NK-92 (cell line): Measurements from ENCODE around the gene ZC3H10.

Experiments
- DNase-seq: peaks from one replicate; lab custom pipeline; 2025; ENCODE audit not compliant: unreplicated experiment; lab: John Stamatoyannopoulos, UW

The ZC3H10 gene

GRCh38 chr12:56126732-56127239, 8.7 kb downstream of the ZC3H10 start:
- DNase-seq, result no peak

- no peak for DNase-seq
These were observed 9.4 kb downstream of the ZC3H10 start for GRCh38 chr12:56127485-56127887.

- DNase-seq, result peak; percentile 93
These were observed 10.0 kb downstream of the ZC3H10 start, which contains the start of gene ESYT1 for GRCh38 chr12:56127888-56128669. Gene ESYT1, plus strand, starts transcription at chr12:56128267. Its CDS starts 53 bp downstream, at chr12:56128320.

- no peak for DNase-seq
These were observed 10.7 kb downstream of the ZC3H10 start for GRCh38 chr12:56128670-56129205.

- DNase-seq, result no peak
These were observed 11.3 kb downstream of the ZC3H10 start for GRCh38 chr12:56129206-56129941.

- no peak for DNase-seq
These were observed 12.0 kb downstream of the ZC3H10 start for GRCh38 chr12:56129942-56130495.

GRCh38 chr12:56130876-56131275, 12.8 kb downstream of the ZC3H10 start:
- DNase-seq, result no peak

GRCh38 chr12:56134897-56135296, 16.8 kb downstream of the ZC3H10 start:
- no peak for DNase-seq

GRCh38 chr12:56137853-56138571, 19.9 kb downstream of the ZC3H10 start:
- DNase-seq, result no peak

GRCh38 chr12:56141946-56142784, 24.1 kb downstream of the ZC3H10 start:
- DNase-seq, result no peak

GRCh38 chr12:56143217-56143616, 25.2 kb downstream of the ZC3H10 start:
- DNase-seq, result no peak

GRCh38 chr12:56143870-56144269, 25.8 kb downstream of the ZC3H10 start:
- no peak for DNase-seq

- DNase-seq, result no peak
These were observed 27.2 kb downstream of the ZC3H10 start for GRCh38 chr12:56145217-56145616.

- no peak for DNase-seq
These were observed 28.7 kb downstream of the ZC3H10 start for GRCh38 chr12:56146492-56147460.

- no peak for DNase-seq
These were observed 32.5 kb downstream of the ZC3H10 start for GRCh38 chr12:56150563-56150962.

GRCh38 chr12:56151672-56152131, 33.6 kb downstream of the ZC3H10 start:
- DNase-seq, result no peak

GRCh38 chr12:56152132-56152755, 34.2 kb downstream of the ZC3H10 start, which contains the start of gene MYL6B:
Gene MYL6B, plus strand, starts transcription at chr12:56152587. Its CDS starts 1,332 bp downstream, at chr12:56153919.
- peak; percentile 55 for DNase-seq
